A204.1 (cell line): ENCODE results near the gene FRMD4A.

ENCODE experiments used
- FAIRE-seq: peaks from 2 replicates; lab custom pipeline; 2012; peaks lifted over from hg19 to GRCh38; lab: Jason Lieb, UNC

FRMD4A gene

GRCh38 chr10:13636776-13637175, 693.9 kb downstream of the FRMD4A start:
- no peak for FAIRE-seq

GRCh38 chr10:13634207-13634606, 696.5 kb downstream of the FRMD4A start:
- no peak for FAIRE-seq

GRCh38 chr10:13633689-13634088, 697.0 kb downstream of the FRMD4A start:
- FAIRE-seq, result no peak

- no peak for FAIRE-seq
Observed at GRCh38 chr10:13632884-13633440, 697.8 kb downstream of the FRMD4A start.

GRCh38 chr10:13632440-13632839, 698.3 kb downstream of the FRMD4A start:
- no peak for FAIRE-seq

GRCh38 chr10:13631594-13631993, 699.1 kb downstream of the FRMD4A start:
- FAIRE-seq, result no peak

GRCh38 chr10:13630231-13630630, 700.5 kb downstream of the FRMD4A start:
- no peak for FAIRE-seq

- FAIRE-seq, result no peak
Observed at GRCh38 chr10:13629116-13629515, 701.6 kb downstream of the FRMD4A start.

GRCh38 chr10:13628661-13629060, 702.1 kb downstream of the FRMD4A start:
- no peak for FAIRE-seq

- FAIRE-seq, result no peak
Observed at GRCh38 chr10:13627459-13628310, 703.0 kb downstream of the FRMD4A start.

- FAIRE-seq, result no peak
Observed at GRCh38 chr10:13624630-13625029, 706.1 kb downstream of the FRMD4A start.

GRCh38 chr10:13621931-13622330, 708.8 kb downstream of the FRMD4A start:
- no peak for FAIRE-seq

- no peak for FAIRE-seq
Observed at GRCh38 chr10:13617116-13617515, 713.6 kb downstream of the FRMD4A start.

GRCh38 chr10:13615650-13616300, 714.9 kb downstream of the FRMD4A start:
- no peak for FAIRE-seq

GRCh38 chr10:13614530-13615332, 716.0 kb downstream of the FRMD4A start:
- no peak for FAIRE-seq

- FAIRE-seq, result no peak
Observed at GRCh38 chr10:13613519-13613918, 717.2 kb downstream of the FRMD4A start.

GRCh38 chr10:13612654-13613373, 717.9 kb downstream of the FRMD4A start:
- FAIRE-seq, result no peak

GRCh38 chr10:13608246-13608853, 722.4 kb downstream of the FRMD4A start:
- no peak for FAIRE-seq

GRCh38 chr10:13604357-13605040, 726.2 kb downstream of the FRMD4A start:
- FAIRE-seq, result no peak

- no peak for FAIRE-seq
Observed at GRCh38 chr10:13597909-13598308, 732.8 kb downstream of the FRMD4A start.

GRCh38 chr10:13594641-13595040, 736.1 kb downstream of the FRMD4A start:
- FAIRE-seq, result no peak
